ENCODE results near the gene MSH6. TPM values are rescaled to one million over a fixed set of nuclear protein-coding genes. Genes with fewer than 3 reads are reported as not detected.

MSH6 gene
- total RNA-seq, 4 donors from 2014 or later, result 9.4 to 26.6 (median 16.3) TPM

DNA sequence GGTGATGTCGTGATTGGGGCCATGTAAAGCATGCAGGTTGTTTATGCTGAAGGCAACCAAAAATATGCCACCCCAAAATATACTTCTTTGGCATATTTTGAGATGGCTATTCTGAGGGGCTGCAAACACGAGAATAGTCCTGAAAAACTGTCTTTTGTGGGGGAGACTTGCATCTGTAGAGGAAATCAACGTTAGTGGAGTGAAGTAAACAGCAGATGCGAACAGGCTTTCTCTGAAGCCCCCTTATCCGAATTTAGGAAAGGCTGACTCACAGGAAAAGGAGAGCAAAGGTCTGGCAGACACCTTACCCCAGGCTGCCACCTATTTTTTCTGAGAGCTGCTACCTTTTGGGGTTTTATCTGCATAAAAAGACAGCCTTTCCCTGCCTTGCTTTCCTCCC lies 44.6 kb upstream of the MSH6 start:
- no peak overlapping the region for H3K4me3 ChIP-seq
- H3K27ac ChIP-seq, result no peak overlapping the region
- H3K27me3 ChIP-seq, result no peaks in the 10 kb centered on the region
- TF ChIP-seq, protein P1, sequence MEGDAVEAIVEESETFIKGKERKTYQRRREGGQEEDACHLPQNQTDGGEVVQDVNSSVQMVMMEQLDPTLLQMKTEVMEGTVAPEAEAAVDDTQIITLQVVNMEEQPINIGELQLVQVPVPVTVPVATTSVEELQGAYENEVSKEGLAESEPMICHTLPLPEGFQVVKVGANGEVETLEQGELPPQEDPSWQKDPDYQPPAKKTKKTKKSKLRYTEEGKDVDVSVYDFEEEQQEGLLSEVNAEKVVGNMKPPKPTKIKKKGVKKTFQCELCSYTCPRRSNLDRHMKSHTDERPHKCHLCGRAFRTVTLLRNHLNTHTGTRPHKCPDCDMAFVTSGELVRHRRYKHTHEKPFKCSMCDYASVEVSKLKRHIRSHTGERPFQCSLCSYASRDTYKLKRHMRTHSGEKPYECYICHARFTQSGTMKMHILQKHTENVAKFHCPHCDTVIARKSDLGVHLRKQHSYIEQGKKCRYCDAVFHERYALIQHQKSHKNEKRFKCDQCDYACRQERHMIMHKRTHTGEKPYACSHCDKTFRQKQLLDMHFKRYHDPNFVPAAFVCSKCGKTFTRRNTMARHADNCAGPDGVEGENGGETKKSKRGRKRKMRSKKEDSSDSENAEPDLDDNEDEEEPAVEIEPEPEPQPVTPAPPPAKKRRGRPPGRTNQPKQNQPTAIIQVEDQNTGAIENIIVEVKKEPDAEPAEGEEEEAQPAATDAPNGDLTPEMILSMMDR (IDR thresholded peaks at IDR 0.05 in 4 of 5, conservative IDR thresholded peaks at IDR 0.05 in 1 of 5), result no peak
- no peak for TF ChIP-seq POLR2A (IDR thresholded peaks at IDR 0.05)
- H3K4me1 ChIP-seq, result no peaks in the 10 kb centered on the region
- ATAC-seq, result no peak
- no peaks in the 10 kb centered on the region for H3K36me3 ChIP-seq
- H3K9me3 ChIP-seq, result no peaks in the 10 kb centered on the region
- intact Hi-C loops (cut with DNase I; ENCODE audit: low total_unique reads) (no loop called here), in situ Hi-C loops (cut with MboI; ENCODE audit: low sequenced_read_pairs in 4 of 4) (no loop called here)
- no peak for DNase-seq

DNA sequence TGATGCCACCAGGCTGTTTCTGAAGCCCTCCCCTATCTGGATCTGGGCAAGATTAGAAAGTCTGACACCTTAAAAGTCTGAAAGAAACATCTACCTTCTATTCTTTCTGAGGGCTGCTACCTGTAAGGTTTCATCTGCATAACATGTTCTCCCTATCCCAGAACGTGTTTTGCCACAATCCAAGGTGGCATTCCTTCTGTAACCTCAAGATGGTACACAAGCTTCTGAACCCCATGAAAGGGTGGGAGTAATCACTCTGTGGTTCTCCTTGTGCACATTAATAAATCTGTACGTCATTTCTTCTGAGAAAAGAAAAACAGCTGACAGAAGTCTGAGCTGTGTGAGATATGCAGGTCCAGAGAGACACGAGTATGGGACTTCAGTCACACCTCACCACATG lies 41.8 kb upstream of the MSH6 start:
- no peak overlapping the region for H3K27ac ChIP-seq
- intact Hi-C loops (cut with DNase I; ENCODE audit: low total_unique reads), result no loop called here
- no peaks in the 10 kb centered on the region for H3K4me1 ChIP-seq
- H3K36me3 ChIP-seq, result no peaks in the 10 kb centered on the region
- no peak overlapping the region for H3K4me3 ChIP-seq
- in situ Hi-C loops (cut with MboI; ENCODE audit: low sequenced_read_pairs in 4 of 4), result no loop called here
- no peaks in the 10 kb centered on the region for H3K9me3 ChIP-seq
- DNase-seq (no peak), ATAC-seq (no peak)
- TF ChIP-seq, protein P1 (IDR thresholded peaks at IDR 0.05 in 4 of 5, conservative IDR thresholded peaks at IDR 0.05 in 1 of 5), result no peak
- TF ChIP-seq POLR2A (IDR thresholded peaks at IDR 0.05), result no peak
- H3K27me3 ChIP-seq, result peaks cover 0 to 5% (median 0%) of the 10 kb centered on the region in 3 donors

DNA sequence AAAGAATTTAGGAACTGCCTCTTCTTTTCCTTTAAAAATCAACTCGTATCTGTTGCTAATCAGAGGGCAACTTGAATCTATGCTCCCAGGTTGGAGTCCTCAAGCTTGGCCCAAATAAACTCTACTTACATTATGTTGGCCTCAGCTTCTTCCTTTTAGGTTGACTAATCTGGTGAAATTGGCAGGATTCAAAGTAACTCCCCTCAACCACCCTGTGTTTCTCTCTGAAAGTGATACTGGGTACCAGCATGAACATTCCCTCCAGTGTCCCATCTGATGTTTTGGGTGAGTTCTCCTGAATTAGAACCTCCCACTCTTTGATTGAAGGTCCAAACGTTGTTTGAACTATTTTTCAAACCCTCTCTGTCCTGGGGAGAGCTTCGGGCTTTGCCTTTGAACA lies 41.3 kb upstream of the MSH6 start:
- no peaks in the 10 kb centered on the region for H3K9me3 ChIP-seq
- no peaks in the 10 kb centered on the region for H3K4me1 ChIP-seq
- H3K27ac ChIP-seq, result no peak overlapping the region
- no peak for ATAC-seq
- peaks cover 0 to 5% (median 0%) of the 10 kb centered on the region in 3 donors for H3K27me3 ChIP-seq
- H3K36me3 ChIP-seq, result no peaks in the 10 kb centered on the region
- intact Hi-C loops (cut with DNase I; ENCODE audit: low total_unique reads) (no loop called here), in situ Hi-C loops (cut with MboI; ENCODE audit: low sequenced_read_pairs in 4 of 4) (no loop called here)
- H3K4me3 ChIP-seq, result no peak overlapping the region
- TF ChIP-seq, protein P1 (IDR thresholded peaks at IDR 0.05 in 4 of 5, conservative IDR thresholded peaks at IDR 0.05 in 1 of 5), result no peak
- no peak for TF ChIP-seq POLR2A (IDR thresholded peaks at IDR 0.05)
- no peak for DNase-seq

DNA sequence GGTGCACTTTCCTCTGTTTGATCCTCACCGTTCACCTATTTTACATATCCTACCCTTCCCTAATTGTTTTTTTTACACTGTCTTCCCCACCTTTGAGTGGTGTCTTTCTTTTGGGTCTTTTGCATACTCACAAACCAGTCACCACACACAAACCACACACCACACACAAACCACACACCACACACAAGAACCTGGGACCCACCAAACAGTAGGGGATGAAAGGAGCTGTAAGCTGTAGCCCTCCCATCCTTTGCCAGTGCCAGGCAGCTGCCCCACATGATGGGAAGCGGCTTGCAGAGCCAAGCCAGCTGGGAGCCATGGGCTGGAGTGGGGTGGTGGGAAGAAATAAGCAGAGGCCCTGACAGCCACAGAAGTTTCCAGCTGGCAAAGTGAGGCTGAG lies 38.9 kb upstream of the MSH6 start:
- Histone ChIP-seq H3K9me3 (no peaks in the 10 kb centered on the region), H3K27ac (no peak overlapping the region), H3K4me3 (no peak overlapping the region), H3K4me1 (no peaks in the 10 kb centered on the region), H3K27me3 (peaks cover 0 to 5% (median 0%) of the 10 kb centered on the region in 3 donors), H3K36me3 (no peaks in the 10 kb centered on the region)
- no peak for ATAC-seq
- TF ChIP-seq POLR2A (IDR thresholded peaks at IDR 0.05), result no peak
- TF ChIP-seq, protein P1 (IDR thresholded peaks at IDR 0.05 in 4 of 5, conservative IDR thresholded peaks at IDR 0.05 in 1 of 5), result no peak
- intact Hi-C loops (cut with DNase I; ENCODE audit: low total_unique reads) (no loop called here), in situ Hi-C loops (cut with MboI; ENCODE audit: low sequenced_read_pairs in 4 of 4) (no loop called here)
- DNase-seq, result no peak

DNA sequence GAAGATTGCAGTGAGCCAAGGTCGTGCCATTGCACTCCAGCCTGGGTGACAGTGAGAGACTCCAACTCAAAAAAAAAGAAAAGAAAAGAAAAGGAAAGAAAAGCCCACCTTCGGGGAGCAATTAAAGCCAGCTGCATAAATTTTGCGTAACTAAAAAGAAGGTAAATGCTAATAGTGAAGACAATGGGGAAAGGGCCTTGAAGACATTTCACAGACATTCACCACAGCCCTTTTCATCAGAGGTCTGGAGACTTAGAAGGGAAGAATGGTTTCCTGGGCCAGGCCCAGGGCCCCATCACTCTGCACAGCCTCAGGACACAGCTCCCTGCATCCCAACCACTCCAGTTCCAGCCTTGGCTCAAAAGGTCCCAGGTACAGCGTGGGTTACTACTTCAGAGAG lies 35.1 kb upstream of the MSH6 start:
- in situ Hi-C loops (cut with MboI; ENCODE audit: low sequenced_read_pairs in 4 of 4), result no loop called here
- ATAC-seq, result no peak
- no peak for TF ChIP-seq POLR2A (IDR thresholded peaks at IDR 0.05)
- TF ChIP-seq, protein P1 (IDR thresholded peaks at IDR 0.05 in 4 of 5, conservative IDR thresholded peaks at IDR 0.05 in 1 of 5), result no peak

More for the DNA sequence above, 35.1 kb upstream of the MSH6 start:
- intact Hi-C loops (cut with DNase I; ENCODE audit: low total_unique reads), result no loop called here
- DNase-seq, result no peak
- Histone ChIP-seq H3K9me3 (no peaks in the 10 kb centered on the region), H3K4me1 (no peaks in the 10 kb centered on the region), H3K4me3 (no peak overlapping the region), H3K27ac (no peak overlapping the region), H3K27me3 (peaks cover 0 to 5% (median 0%) of the 10 kb centered on the region in 3 donors), H3K36me3 (no peaks in the 10 kb centered on the region)

All from gastrocnemius medialis (tissue), 4 donors.